Measurements from ENCODE around the gene GRAMD1B.
A peak's percentile ranks its signal among the peaks of the same experiment; 100 is the strongest.

Gene GRAMD1B

GRCh38 chr11:123409456-123410217, 20.4 kb upstream of the GRAMD1B start:
- TF ChIP-seq CTCF (IDR thresholded peaks at IDR 0.05; ENCODE audit: low read length, missing control alignments) = no peak
- no peak for DNase-seq (ENCODE audit: low read depth)
- H3K4me3 ChIP-seq (replicated peaks; ENCODE audit: low read depth, low read length) = no peak overlapping the region

- H3K4me3 ChIP-seq (replicated peaks; ENCODE audit: low read depth, low read length) = no peak overlapping the region
- DNase-seq (ENCODE audit: low read depth) = no peak
- TF ChIP-seq CTCF (IDR thresholded peaks at IDR 0.05; ENCODE audit: low read length, missing control alignments) = no peak
Measured at GRCh38 chr11:123410218-123410549, 19.9 kb upstream of the GRAMD1B start.

- peak; percentile 30 for DNase-seq (ENCODE audit: low read depth)
- TF ChIP-seq CTCF (IDR thresholded peaks at IDR 0.05; ENCODE audit: low read length, missing control alignments) = no peak
- no peak overlapping the region for H3K4me3 ChIP-seq (replicated peaks; ENCODE audit: low read depth, low read length)
Measured at GRCh38 chr11:123413636-123414035, 16.4 kb upstream of the GRAMD1B start.

- no peak for TF ChIP-seq CTCF (IDR thresholded peaks at IDR 0.05; ENCODE audit: low read length, missing control alignments)
- H3K4me3 ChIP-seq (replicated peaks; ENCODE audit: low read depth, low read length) = no peak overlapping the region
- no peak for DNase-seq (ENCODE audit: low read depth)
Measured at GRCh38 chr11:123416566-123416965, 13.5 kb upstream of the GRAMD1B start.

GRCh38 chr11:123418351-123419114, 11.5 kb upstream of the GRAMD1B start:
- H3K4me3 ChIP-seq (replicated peaks; ENCODE audit: low read depth, low read length) = no peak overlapping the region
- no peak for TF ChIP-seq CTCF (IDR thresholded peaks at IDR 0.05; ENCODE audit: low read length, missing control alignments)
- DNase-seq (ENCODE audit: low read depth) = no peak

GRCh38 chr11:123419731-123420452, 10.2 kb upstream of the GRAMD1B start:
- DNase-seq (ENCODE audit: low read depth) = no peak
- H3K4me3 ChIP-seq (replicated peaks; ENCODE audit: low read depth, low read length) = no peak overlapping the region
- TF ChIP-seq CTCF (IDR thresholded peaks at IDR 0.05; ENCODE audit: low read length, missing control alignments) = no peak
